ENCODE measurements around the gene CCR1. TPM values are rescaled to one million over a fixed set of nuclear protein-coding genes. Genes with fewer than 3 reads are reported as not detected.

The CCR1 gene
- polyA plus RNA-seq, 4 donors: 0.45 to 3.6 (median 2.1) TPM

DNA sequence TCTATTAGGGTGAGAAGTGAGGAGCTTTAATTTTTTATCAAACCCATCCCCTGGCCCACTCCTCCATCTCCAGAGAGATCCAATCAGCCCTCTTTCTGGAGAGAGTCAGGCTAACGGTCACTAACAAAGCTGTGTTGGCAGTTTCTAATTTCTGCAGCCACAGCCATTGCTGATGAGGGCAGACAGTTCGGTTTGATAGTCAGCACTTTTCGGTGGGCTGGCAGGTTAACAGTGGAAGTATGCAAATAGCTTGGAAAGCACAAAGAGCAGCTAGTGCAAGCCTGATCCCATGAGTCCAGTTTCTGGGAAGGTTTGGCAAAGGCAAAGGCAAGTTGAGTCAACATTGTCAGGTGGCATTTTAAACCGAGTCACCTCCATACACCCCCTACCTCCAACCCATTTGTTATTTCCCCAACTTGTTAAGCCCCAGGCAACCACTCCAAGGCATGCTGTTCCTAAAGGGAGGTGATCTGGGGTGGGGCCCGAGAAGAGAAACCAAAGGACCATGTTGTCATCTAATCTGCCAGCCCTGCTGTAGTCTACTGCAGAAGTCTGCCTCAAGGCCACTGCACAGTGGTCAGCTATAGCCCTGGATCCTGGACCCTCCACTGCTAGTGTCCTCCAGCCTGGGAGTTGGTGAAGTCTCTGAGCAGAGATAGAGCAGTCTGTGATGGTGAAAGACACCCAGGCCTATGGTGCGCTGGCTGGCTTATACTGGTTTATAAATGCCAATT, 1.7 kb downstream of the CCR1 start:
- Histone ChIP-seq H3K27ac (ENCODE audit: low read depth in 1 of 3, low read length in 2 of 3) (no peak overlapping the region), H3K4me3 (ENCODE audit: low read depth in 1 of 3, low read length in 3 of 3) (no peak overlapping the region), H3K9me3 (ENCODE audit: control insufficient read depth in 2 of 2, insufficient read depth in 1 of 2, low read depth in 1 of 2, low read length in 1 of 2) (no peaks in the 10 kb centered on the region), H3K4me1 (ENCODE audit: control insufficient read depth in 3 of 3, insufficient read depth in 2 of 3, low read depth in 1 of 3, low read length in 2 of 3) (no peaks in the 10 kb centered on the region), H3K36me3 (ENCODE audit: control insufficient read depth in 3 of 3, insufficient read depth in 2 of 3, low read depth in 1 of 3, low read length in 3 of 3) (no peaks in the 10 kb centered on the region), H3K27me3 (ENCODE audit: control insufficient read depth in 3 of 3, insufficient read depth in 3 of 3, low read length in 3 of 3) (no peaks in the 10 kb centered on the region)
- no peak for DNase-seq
- 76 to 86% (median 78%) methylated on average over 6 of the region's 6 CpGs for WGBS, 3 donors
- FAIRE-seq: no peak

DNA sequence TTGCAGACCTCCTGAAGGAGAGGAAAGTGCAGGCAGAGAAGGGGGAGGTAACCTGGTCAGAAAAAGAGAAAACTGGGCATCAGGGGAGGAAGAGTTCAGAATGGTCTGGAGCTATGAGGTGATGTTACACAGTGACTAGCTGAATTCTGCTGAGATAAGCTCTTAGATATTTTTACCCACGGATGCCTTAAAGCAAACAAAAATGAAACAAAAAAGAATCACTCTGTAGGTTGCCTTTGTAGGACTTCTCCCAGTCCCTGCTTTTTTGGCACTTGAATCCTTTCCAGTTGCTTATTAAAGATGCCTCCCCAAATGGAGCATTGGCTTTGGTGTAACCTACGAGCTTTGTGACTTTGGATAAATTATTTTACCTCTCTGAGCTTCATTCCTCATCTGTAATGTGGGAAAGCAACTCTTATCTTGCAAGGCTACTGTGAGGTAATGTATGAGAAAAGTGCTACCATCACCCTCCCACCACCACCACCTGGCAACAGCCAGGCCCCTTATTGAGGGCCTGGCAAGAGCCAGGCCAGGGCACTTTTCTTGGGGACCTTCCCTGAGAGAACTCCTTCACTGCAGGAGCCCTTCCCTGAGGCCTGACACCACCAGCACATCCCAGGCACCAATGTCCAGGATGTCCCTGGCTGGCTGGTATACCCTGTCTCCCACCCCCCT, 2.7 kb downstream of the CCR1 start:
- DNase-seq (no peak), FAIRE-seq (no peak)
- 52 to 53% (median 53%) methylated on average over 2 of the region's 2 CpGs for WGBS, 3 donors
- Histone ChIP-seq H3K27me3 (ENCODE audit: control insufficient read depth in 3 of 3, insufficient read depth in 3 of 3, low read length in 3 of 3) (peaks cover 0 to 3% (median 0%) of the 10 kb centered on the region in 3 donors), H3K4me1 (ENCODE audit: control insufficient read depth in 3 of 3, insufficient read depth in 2 of 3, low read depth in 1 of 3, low read length in 2 of 3) (no peaks in the 10 kb centered on the region), H3K27ac (ENCODE audit: low read depth in 1 of 3, low read length in 2 of 3) (peak overlapping the region in 1 of 3 donors; percentile 15), H3K9me3 (ENCODE audit: control insufficient read depth in 2 of 2, insufficient read depth in 1 of 2, low read depth in 1 of 2, low read length in 1 of 2) (no peaks in the 10 kb centered on the region), H3K36me3 (ENCODE audit: control insufficient read depth in 3 of 3, insufficient read depth in 2 of 3, low read depth in 1 of 3, low read length in 3 of 3) (no peaks in the 10 kb centered on the region), H3K4me3 (ENCODE audit: low read depth in 1 of 3, low read length in 3 of 3) (no peak overlapping the region)

DNA sequence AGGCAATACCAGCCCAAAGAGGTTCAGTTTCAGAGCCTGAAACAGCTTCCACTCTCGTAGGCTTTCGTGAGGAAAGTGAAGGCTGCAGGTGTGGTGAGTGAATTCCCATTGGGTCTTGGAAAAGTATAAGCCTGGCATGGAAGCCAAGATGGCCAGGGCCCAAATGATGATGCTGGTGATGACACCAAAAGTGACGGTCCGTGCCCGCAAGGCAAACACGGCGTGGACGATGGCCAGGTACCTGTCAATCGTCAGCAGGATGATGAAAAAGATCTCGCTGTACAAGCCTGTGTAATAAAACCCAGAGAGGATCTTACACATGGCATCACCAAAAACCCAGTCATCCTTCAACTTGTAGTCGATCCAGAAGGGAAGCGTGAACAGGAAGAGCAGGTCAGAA, 4.4 kb downstream of the CCR1 start:
- DNase-seq: no peak
- H3K9me3 ChIP-seq (ENCODE audit: control insufficient read depth in 2 of 2, insufficient read depth in 1 of 2, low read depth in 1 of 2, low read length in 1 of 2): no peaks in the 10 kb centered on the region
- FAIRE-seq: no peak
- H3K27ac ChIP-seq (ENCODE audit: low read depth in 1 of 3, low read length in 2 of 3): no peak overlapping the region
- H3K27me3 ChIP-seq (ENCODE audit: control insufficient read depth in 3 of 3, insufficient read depth in 3 of 3, low read length in 3 of 3): peaks cover 0 to 3% (median 0%) of the 10 kb centered on the region in 3 donors
- H3K36me3 ChIP-seq (ENCODE audit: control insufficient read depth in 3 of 3, insufficient read depth in 2 of 3, low read depth in 1 of 3, low read length in 3 of 3): no peaks in the 10 kb centered on the region
- 95 to 96% (median 95%) methylated on average over 12 of the region's 12 CpGs for WGBS, 3 donors
- no peaks in the 10 kb centered on the region for H3K4me1 ChIP-seq (ENCODE audit: control insufficient read depth in 3 of 3, insufficient read depth in 2 of 3, low read depth in 1 of 3, low read length in 2 of 3)
- H3K4me3 ChIP-seq (ENCODE audit: low read depth in 1 of 3, low read length in 3 of 3): no peak overlapping the region

DNA sequence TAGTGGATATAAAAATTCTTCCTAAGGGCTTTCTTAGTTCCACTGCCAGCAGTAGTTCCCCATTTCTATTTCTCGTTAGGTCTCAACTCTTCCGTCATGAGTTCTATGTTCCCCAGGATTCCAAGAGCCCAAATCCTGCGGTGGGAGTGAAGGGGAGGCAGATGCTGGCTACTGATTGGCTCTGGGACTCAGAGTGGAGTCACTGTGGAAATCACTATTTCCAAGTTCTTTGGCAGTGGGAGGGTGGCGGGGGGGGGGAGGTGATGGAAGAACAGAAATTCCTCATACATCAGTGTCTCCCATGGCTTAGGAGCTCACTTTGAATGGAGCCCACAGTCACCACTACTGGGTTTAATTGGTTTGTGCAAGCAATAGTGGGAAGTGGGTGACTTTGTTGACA, 5.6 kb downstream of the CCR1 start:
- Histone ChIP-seq H3K27ac (ENCODE audit: low read depth in 1 of 3, low read length in 2 of 3) (no peak overlapping the region), H3K9me3 (ENCODE audit: control insufficient read depth in 2 of 2, insufficient read depth in 1 of 2, low read depth in 1 of 2, low read length in 1 of 2) (no peaks in the 10 kb centered on the region), H3K4me1 (ENCODE audit: control insufficient read depth in 3 of 3, insufficient read depth in 2 of 3, low read depth in 1 of 3, low read length in 2 of 3) (no peaks in the 10 kb centered on the region), H3K4me3 (ENCODE audit: low read depth in 1 of 3, low read length in 3 of 3) (no peak overlapping the region), H3K36me3 (ENCODE audit: control insufficient read depth in 3 of 3, insufficient read depth in 2 of 3, low read depth in 1 of 3, low read length in 3 of 3) (no peaks in the 10 kb centered on the region), H3K27me3 (ENCODE audit: control insufficient read depth in 3 of 3, insufficient read depth in 3 of 3, low read length in 3 of 3) (peaks cover 0 to 3% (median 2%) of the 10 kb centered on the region in 3 donors)
- WGBS, 3 donors: 79 to 95% (median 87%) methylated on average over 4 of the region's 4 CpGs
- no peak for FAIRE-seq
- DNase-seq: no peak

DNA sequence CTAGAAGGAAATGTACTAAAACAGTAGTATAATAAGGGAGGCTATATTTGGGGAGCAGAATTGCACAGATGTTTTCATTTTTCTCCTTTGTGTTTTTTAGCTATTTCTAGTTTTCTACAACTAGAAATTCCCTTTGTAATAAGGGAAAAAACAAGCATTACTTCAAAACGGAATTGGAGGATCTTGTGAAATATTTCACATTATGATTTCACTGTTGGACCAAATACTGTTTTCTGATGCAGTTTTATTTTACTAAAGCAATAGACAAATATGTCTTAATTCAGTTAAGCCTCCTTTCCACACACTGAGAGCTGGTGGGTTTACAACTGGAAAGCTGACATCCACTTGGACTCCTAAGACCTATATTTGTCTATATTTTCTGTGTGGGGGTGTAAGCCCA, 7.3 kb downstream of the CCR1 start:
- WGBS, 3 donors: 50 to 73% (median 62%) methylated on average over 1 of the region's 1 CpG
- H3K4me1 ChIP-seq (ENCODE audit: control insufficient read depth in 3 of 3, insufficient read depth in 2 of 3, low read depth in 1 of 3, low read length in 2 of 3): no peaks in the 10 kb centered on the region
- H3K27me3 ChIP-seq (ENCODE audit: control insufficient read depth in 3 of 3, insufficient read depth in 3 of 3, low read length in 3 of 3): peaks cover 0 to 3% (median 2%) of the 10 kb centered on the region in 3 donors
- no peaks in the 10 kb centered on the region for H3K36me3 ChIP-seq (ENCODE audit: control insufficient read depth in 3 of 3, insufficient read depth in 2 of 3, low read depth in 1 of 3, low read length in 3 of 3)
- no peak for DNase-seq
- no peak for FAIRE-seq
- no peak overlapping the region for H3K27ac ChIP-seq (ENCODE audit: low read depth in 1 of 3, low read length in 2 of 3)
- no peaks in the 10 kb centered on the region for H3K9me3 ChIP-seq (ENCODE audit: control insufficient read depth in 2 of 2, insufficient read depth in 1 of 2, low read depth in 1 of 2, low read length in 1 of 2)
- H3K4me3 ChIP-seq (ENCODE audit: low read depth in 1 of 3, low read length in 3 of 3): no peak overlapping the region

DNA sequence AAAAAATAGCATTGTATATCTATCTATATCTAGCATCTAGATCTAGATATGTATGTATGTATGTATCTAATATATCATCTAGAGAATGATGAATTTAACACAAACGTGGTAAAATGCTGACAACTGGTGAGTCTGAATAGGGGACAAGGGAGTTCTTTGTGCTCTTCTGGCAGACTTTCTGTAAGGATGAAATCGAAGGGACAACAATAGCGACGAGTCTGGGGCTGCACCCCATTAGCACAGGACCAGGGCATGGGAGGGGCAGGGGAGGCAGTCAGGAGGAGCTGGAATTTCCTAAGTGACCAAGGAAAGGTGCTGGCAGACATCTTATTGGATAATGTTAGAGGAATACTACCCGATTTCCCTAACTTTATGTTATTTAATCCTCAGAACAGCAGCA, 7.9 kb downstream of the CCR1 start:
- Histone ChIP-seq H3K4me3 (ENCODE audit: low read depth in 1 of 3, low read length in 3 of 3) (no peak overlapping the region), H3K4me1 (ENCODE audit: control insufficient read depth in 3 of 3, insufficient read depth in 2 of 3, low read depth in 1 of 3, low read length in 2 of 3) (no peaks in the 10 kb centered on the region), H3K27ac (ENCODE audit: low read depth in 1 of 3, low read length in 2 of 3) (no peak overlapping the region), H3K27me3 (ENCODE audit: control insufficient read depth in 3 of 3, insufficient read depth in 3 of 3, low read length in 3 of 3) (peaks cover 0 to 3% (median 2%) of the 10 kb centered on the region in 3 donors), H3K36me3 (ENCODE audit: control insufficient read depth in 3 of 3, insufficient read depth in 2 of 3, low read depth in 1 of 3, low read length in 3 of 3) (no peaks in the 10 kb centered on the region), H3K9me3 (ENCODE audit: control insufficient read depth in 2 of 2, insufficient read depth in 1 of 2, low read depth in 1 of 2, low read length in 1 of 2) (no peaks in the 10 kb centered on the region)
- 59 to 78% (median 77%) methylated on average over 5 of the region's 5 CpGs for WGBS, 3 donors
- FAIRE-seq (no peak), DNase-seq (no peak)

DNA sequence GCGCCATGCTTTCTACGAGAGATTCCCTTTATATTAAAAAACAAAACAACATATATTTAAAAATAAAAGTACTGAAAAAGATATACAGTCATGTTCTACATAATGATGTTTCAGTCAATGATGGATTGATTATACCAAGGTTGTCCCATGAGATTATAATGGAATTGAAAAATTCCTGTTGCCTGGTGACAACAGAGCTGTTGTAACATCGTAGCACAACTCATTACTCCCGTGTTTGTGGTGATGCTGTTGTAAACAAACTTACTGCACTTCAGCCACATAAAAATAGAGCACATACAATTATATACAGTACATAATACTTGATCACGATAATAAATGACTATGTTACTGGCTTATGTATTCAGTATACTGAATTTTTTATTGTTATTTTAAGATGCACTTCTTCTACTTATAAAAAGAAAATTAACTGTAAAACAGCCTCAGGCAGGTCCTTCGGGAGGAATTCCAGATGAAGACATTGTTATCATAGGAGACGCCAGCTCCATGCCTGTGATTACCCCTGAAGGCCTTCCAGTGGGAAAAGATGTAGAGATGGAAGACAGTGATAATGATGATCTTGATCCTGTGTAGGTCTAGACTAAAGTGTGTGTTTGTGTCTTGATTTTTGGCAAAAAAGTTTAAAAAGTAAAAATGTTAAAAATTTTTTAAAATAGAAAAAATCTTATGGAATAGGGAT, 11.7 kb downstream of the CCR1 start:
- DNase-seq (no peak), FAIRE-seq (no peak)
- no peak overlapping the region for H3K27ac ChIP-seq (ENCODE audit: low read depth in 1 of 3, low read length in 2 of 3)
- peaks cover 0 to 12% of the 10 kb centered on the region in 2 donors for H3K9me3 ChIP-seq (ENCODE audit: control insufficient read depth in 2 of 2, insufficient read depth in 1 of 2, low read depth in 1 of 2, low read length in 1 of 2)
- no peak overlapping the region for H3K4me3 ChIP-seq (ENCODE audit: low read depth in 1 of 3, low read length in 3 of 3)
- H3K27me3 ChIP-seq (ENCODE audit: control insufficient read depth in 3 of 3, insufficient read depth in 3 of 3, low read length in 3 of 3): peaks cover 0 to 3% (median 2%) of the 10 kb centered on the region in 3 donors
- WGBS, 3 donors: 81 to 90% (median 87%) methylated on average over 7 of the region's 7 CpGs
- no peaks in the 10 kb centered on the region for H3K4me1 ChIP-seq (ENCODE audit: control insufficient read depth in 3 of 3, insufficient read depth in 2 of 3, low read depth in 1 of 3, low read length in 2 of 3)
- no peaks in the 10 kb centered on the region for H3K36me3 ChIP-seq (ENCODE audit: control insufficient read depth in 3 of 3, insufficient read depth in 2 of 3, low read depth in 1 of 3, low read length in 3 of 3)

DNA sequence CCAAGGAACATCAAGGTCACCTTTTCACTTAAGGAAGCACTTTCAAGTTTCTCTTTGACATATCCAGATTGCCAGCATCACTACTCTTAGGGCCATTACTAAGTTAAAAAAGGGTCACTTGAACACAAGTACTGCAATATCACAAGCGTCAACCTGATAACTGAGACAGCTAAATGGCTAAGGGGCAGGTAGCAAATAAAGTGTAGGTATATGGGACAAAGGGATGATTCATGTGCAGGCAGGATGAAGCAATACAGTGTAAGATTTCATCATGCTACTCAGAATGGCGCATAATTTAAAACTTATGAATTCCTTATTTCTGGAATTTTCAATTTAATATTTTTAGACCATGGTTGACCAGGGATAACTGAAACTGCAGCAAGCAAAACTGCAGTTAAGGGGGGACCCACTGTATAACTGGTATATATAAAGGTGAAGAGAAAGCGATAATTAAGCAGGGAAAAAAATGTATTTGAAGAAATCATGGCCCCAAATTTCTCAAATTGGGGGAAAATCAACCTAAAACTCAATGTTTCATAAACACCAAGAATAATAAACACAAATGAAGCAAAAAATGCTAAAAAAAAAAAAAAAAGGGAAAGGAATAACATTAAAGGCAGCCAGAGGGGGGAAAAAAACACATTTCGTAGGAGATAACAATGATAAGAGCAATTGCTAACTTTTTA, 13.1 kb downstream of the CCR1 start:
- Histone ChIP-seq H3K9me3 (ENCODE audit: control insufficient read depth in 2 of 2, insufficient read depth in 1 of 2, low read depth in 1 of 2, low read length in 1 of 2) (peaks cover 0 to 12% of the 10 kb centered on the region in 2 donors), H3K27ac (ENCODE audit: low read depth in 1 of 3, low read length in 2 of 3) (no peak overlapping the region), H3K4me1 (ENCODE audit: control insufficient read depth in 3 of 3, insufficient read depth in 2 of 3, low read depth in 1 of 3, low read length in 2 of 3) (no peaks in the 10 kb centered on the region), H3K4me3 (ENCODE audit: low read depth in 1 of 3, low read length in 3 of 3) (no peak overlapping the region), H3K36me3 (ENCODE audit: control insufficient read depth in 3 of 3, insufficient read depth in 2 of 3, low read depth in 1 of 3, low read length in 3 of 3) (no peaks in the 10 kb centered on the region), H3K27me3 (ENCODE audit: control insufficient read depth in 3 of 3, insufficient read depth in 3 of 3, low read length in 3 of 3) (peaks cover 0 to 2% (median 0%) of the 10 kb centered on the region in 3 donors)
- no peak for DNase-seq
- WGBS, 3 donors: 81 to 92% (median 87%) methylated on average over 4 of the region's 4 CpGs
- FAIRE-seq: no peak
